HG02884 (cell line): ENCODE results near the gene RNU7-1.

Experiments used
- ATAC-seq: cut with Tn5 transposase; IDR thresholded peaks from one replicate; pipeline ENCODE4 v1.9.1; 2021; ENCODE audit warnings: mild to moderate bottlenecking, moderate library complexity; ENCODE audit not compliant: unreplicated experiment

The RNU7-1 gene

GRCh38 chr12:6936636-6937480, 6.8 kb upstream of the RNU7-1 start:
- ATAC-seq = no peak

DNA sequence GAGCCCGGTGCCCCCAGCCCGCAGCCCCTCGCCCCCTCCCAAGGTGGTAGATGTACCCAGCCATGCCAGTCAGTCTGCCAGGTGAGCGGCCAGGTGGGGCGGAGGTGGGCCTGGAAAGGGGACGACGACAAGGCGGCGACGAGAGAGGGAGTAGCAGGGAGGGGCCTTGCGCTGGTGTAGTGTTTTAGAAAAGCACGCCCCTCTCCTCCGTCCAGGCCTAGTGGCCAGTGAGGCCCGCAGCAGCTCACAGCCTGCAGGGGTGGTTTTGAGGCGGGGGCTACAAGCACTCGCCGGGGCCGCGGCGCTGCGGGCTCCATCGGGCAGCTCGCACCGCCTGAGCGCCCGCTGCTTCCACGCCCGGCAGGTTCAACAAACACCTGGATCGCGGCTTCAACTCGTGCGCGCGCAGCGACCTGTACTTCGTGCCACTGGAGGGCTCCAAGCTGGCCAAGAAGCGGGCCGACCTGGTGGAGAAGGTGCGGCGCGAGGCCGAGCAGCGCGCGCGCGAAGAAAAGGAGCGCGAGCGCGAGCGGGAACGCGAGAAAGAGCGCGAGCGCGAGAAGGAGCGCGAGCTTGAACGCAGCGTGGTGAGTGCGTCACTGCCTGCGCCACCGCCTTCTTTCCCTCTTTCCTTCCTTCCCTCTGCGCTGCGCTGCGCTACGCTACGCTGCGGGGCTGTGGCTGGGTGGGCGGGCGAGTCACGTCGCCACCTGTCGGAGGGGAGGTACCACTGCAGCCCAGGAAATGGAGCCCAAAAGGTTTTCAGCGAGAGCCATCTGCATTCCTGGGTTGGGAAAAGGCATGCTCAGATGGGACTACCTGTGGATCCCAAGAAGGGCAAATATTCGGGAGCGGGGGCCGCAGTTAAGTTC, 5.9 kb upstream of the RNU7-1 start:
- ATAC-seq = peak; percentile 89

DNA sequence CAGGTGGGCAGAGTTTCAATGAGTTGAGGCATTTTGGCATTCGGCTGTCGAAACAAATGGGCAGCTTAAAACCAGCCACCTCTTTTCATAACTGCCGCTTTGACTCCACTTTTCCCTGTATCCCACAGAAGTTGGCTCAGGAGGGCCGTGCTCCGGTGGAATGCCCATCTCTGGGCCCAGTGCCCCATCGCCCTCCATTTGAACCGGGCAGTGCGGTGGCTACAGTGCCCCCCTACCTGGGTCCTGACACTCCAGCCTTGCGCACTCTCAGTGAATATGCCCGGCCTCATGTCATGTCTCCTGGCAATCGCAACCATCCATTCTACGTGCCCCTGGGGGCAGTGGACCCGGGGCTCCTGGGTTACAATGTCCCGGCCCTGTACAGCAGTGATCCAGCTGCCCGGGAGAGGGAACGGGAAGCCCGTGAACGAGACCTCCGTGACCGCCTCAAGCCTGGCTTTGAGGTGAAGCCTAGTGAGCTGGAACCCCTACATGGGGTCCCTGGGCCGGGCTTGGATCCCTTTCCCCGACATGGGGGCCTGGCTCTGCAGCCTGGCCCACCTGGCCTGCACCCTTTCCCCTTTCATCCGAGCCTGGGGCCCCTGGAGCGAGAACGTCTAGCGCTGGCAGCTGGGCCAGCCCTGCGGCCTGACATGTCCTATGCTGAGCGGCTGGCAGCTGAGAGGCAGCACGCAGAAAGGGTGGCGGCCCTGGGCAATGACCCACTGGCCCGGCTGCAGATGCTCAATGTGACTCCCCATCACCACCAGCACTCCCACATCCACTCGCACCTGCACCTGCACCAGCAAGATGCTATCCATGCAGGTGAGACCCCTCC, 5.0 kb upstream of the RNU7-1 start:
- no peak for ATAC-seq

- no peak for ATAC-seq
These were observed 4.5 kb upstream of the RNU7-1 start for GRCh38 chr12:6939191-6939540.

GRCh38 chr12:6941267-6941666, 2.3 kb upstream of the RNU7-1 start:
- ATAC-seq = no peak

DNA sequence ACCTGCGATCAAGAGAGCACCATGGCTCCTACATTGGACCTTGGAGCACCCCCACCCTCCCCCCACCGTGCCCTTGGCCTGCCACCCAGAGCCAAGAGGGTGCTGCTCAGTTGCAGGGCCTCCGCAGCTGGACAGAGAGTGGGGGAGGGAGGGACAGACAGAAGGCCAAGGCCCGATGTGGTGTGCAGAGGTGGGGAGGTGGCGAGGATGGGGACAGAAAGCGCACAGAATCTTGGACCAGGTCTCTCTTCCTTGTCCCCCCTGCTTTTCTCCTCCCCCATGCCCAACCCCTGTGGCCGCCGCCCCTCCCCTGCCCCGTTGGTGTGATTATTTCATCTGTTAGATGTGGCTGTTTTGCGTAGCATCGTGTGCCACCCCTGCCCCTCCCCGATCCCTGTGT, 1.8 kb upstream of the RNU7-1 start:
- no peak for ATAC-seq

- no peak for ATAC-seq
These were observed 1.3 kb upstream of the RNU7-1 start for GRCh38 chr12:6942331-6942665.

DNA sequence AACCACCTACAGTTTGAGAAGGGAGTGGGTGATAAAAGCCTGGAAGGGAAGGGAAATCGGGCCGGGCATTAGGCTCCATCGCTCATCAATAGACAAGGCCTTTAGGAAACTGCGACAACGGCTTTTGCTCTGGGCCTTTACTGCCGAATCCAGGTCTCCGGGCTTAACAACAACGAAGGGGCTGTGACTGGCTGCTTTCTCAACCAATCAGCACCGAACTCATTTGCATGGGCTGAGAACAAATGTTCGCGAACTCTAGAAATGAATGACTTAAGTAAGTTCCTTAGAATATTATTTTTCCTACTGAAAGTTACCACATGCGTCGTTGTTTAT, 261 bp upstream of the RNU7-1 start:
- ATAC-seq = peak; percentile 32

- peak; percentile 11 for ATAC-seq
These were observed 968 bp downstream of the RNU7-1 start for GRCh38 chr12:6944381-6945186.

GRCh38 chr12:6945613-6946012, 2.0 kb downstream of the RNU7-1 start:
- no peak for ATAC-seq

GRCh38 chr12:6946033-6946919, 2.7 kb downstream of the RNU7-1 start:
- ATAC-seq = no peak

DNA sequence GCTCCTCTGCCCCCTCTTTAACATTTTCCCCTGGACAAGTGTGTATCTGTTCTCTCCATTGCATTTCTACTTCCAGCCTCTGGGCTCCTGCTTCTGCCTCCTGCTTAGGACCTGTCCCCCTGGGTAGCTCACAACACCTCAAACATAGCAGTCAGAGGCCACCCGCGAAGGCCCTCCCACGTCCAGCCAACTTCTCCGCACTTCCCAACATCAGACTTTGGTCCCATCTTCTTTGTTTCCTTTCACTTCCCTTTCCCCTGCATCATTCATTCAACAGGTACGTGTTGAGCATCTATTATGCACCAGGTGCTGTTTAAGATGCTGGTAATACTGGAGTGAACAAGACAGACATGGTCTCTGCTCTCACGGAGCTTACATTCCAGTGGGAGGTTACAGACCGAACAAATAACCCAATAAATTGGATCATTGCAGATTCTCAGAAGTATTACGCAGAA, 3.3 kb downstream of the RNU7-1 start:
- no peak for ATAC-seq

- no peak for ATAC-seq
These were observed 4.0 kb downstream of the RNU7-1 start for GRCh38 chr12:6947615-6948014.

DNA sequence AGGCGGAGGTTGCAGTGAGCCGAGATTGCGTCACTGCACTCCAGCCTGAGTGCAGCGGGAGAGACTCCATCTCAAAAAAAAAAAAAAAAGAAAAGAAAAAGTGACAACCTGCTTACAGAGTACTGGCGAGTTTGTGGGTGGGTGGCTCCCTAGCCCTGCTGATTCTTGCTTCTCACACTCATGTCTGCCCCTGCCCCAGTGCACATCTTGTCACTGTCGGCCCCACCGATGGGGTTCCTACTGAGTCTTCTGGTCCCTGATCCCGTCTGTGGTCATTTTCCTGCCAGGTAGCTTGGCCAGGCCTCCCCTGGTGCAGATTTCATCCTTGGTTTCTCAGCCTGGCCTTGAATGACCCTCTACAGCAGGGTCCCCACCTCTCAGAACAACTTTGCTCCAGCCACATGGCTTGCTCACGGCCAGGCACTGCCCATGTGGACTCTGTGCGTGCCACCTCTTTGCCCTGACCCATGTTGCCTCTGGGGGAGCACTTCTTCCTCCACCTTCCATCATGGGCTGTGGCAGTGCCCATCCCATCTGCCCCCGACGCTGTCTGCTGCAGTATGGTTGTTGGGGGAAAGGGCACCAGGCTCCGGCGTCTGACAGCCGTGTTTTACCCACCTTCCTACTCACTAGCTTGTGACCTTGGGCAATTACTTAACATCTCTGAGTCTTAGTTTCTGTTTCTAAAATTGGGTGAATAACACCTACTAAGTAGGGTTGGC, 5.4 kb downstream of the RNU7-1 start:
- ATAC-seq = no peak

DNA sequence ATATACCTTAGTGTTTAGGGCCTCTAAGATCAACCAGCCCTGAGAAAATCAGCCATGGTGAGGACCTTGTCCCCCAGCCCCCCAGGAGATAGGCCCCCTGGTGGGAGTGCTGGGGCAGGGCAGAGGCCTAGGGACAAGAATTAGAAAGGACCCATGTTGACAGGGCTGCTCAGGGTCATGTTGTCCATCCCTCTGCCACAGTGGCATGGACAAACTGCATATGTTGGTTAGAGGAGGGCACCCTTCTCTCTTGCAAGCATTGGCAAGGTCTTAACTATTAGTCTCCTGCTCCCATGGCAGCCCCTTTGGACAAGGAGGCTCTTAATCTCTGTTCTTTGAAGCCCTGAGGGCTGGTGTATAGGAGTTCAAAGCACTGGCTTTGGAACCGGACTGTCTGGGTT, 6.8 kb downstream of the RNU7-1 start:
- ATAC-seq = no peak

GRCh38 chr12:6950811-6951540, 7.4 kb downstream of the RNU7-1 start, which contains the start of gene PTPN6:
Gene PTPN6 (plus strand): TSS chr12:6951356. CDS start chr12:6951513, 157 bp downstream.
- no peak for ATAC-seq

GRCh38 chr12:6951551-6952120, 8.0 kb downstream of the RNU7-1 start:
- ATAC-seq = no peak
